ENCODE results near the gene TFPI.

DNA sequence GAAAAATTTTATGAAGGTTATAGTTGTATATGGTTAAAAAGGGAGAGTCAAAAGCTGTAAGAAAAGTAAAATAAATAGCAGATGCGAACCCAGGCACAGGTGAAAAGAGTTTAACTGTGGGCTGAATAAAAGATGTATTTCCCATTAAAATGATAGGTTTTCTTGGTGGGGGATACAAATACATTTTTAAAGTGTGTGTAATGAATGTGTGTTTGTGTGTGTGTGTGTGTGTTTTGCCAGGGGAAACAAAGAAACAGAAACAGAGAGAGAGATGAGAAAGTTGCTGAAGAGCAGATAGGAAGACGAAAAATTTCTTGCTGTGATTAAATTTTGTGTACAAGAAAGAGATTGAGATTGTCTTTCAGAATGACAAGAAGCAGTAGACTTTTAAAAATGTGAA lies 12.1 kb downstream of the TFPI start:
- TF ChIP-seq CTCF (conservative IDR thresholded peaks at IDR 0.05 in 1 of 2, IDR thresholded peaks at IDR 0.05 in 1 of 2; ENCODE audit: low read depth in 1 of 2, low read length in 2 of 2) (no peak), EZH2 (IDR thresholded peaks at IDR 0.05; ENCODE audit: low read length, missing control alignments) (no peak)

Measured in fibroblast of lung (primary cell).